Transverse colon (tissue), 4 donors: ENCODE measurements around the gene ABCA7. TPM values are rescaled to one million over a fixed set of nuclear protein-coding genes. Genes with fewer than 3 reads are reported as not detected.

ENCODE experiments used
- DNase-seq: peaks from one replicate; pipeline ENCODE4 v3.0.0-alpha.2; 2019
- H3K27ac ChIP-seq, 4 donors: fragments of 200-600 bp; sonication (generic); 2 replicates each; pipeline ENCODE4 v1.5.1; 2016 to 2018; ENCODE audit warnings: inconsistent platforms in 4 of 4
- H3K27me3 ChIP-seq: fragments of 200-600 bp; sonication (generic); 2 replicates; pipeline ENCODE4 v1.5.1; 2017; ENCODE audit warnings: inconsistent platforms
- H3K36me3 ChIP-seq, 4 donors: fragments of 200-600 bp; sonication (generic); 2 replicates each; pipeline ENCODE4 v1.5.1; 2017 to 2019; ENCODE audit warnings: inconsistent platforms in 4 of 4
- H3K4me1 ChIP-seq, 4 donors: fragments of 200-600 bp; sonication (generic); 2 replicates each; pipeline ENCODE4 v1.5.1; 2017 to 2020; ENCODE audit warnings: inconsistent platforms in 4 of 4
- H3K4me3 ChIP-seq, 4 donors: fragments of 200-600 bp; sonication (generic); 1 replicate in 1 of 4; 2 replicates in 3 of 4; pipeline versions ENCODE4 v1.5.1 to v1.6.1; 2017 to 2019; ENCODE audit warnings: inconsistent platforms in 4 of 4
- H3K9me3 ChIP-seq, 2 donors: fragments of 200-600 bp; sonication (generic); 2 replicates each; pipeline ENCODE4 v1.5.1; 2017 to 2019; ENCODE audit warnings: inconsistent platforms in 2 of 2
- CTCF ChIP-seq, 5 experiments: fragments of 200-600 bp in 3 of 5; fragments of 450-650 bp in 2 of 5; sonication (generic) in 3 of 5; IDR thresholded peaks; 1 replicate in 2 of 5; 2 replicates in 3 of 5; pipeline ENCODE4 v1.5.1; 2016 to 2017; ENCODE audit warnings: antibody characterized with exemption in 5 of 5, inconsistent platforms in 3 of 5, mild to moderate bottlenecking in 2 of 5, moderate library complexity in 1 of 5
- EP300 ChIP-seq: sonication (generic); formaldehyde crosslinking; IDR thresholded peaks from one replicate; pipeline ENCODE4 v1.6.1; 2017; ENCODE audit warnings: antibody characterized with exemption, low read depth
- POLR2A ChIP-seq: fragments of 450-650 bp; IDR thresholded peaks from one replicate; pipeline ENCODE4 v1.6.1; 2016; ENCODE audit warnings: antibody characterized with exemption, mild to moderate bottlenecking, moderate library complexity
- POLR2AphosphoS5 ChIP-seq, 3 donors: sonication (generic); formaldehyde crosslinking; IDR thresholded peaks; one replicate each; pipeline ENCODE4 v1.6.1; 2016; ENCODE audit warnings: antibody characterized with exemption in 3 of 3
- WGBS, 2 donors: methylation state at CpG; one replicate each; pipeline ENCODE4 v1.1.5; 2018; ENCODE audit warnings: low coverage in 1 of 2; 5-methylcytosine and 5-hydroxymethylcytosine counted together
- in situ Hi-C, 4 donors: fragments of 200-750 bp; cut with MboI; loops; one replicate each; pipeline versions ENCODE4 v1.15.0 to v1.15.1; 2017; ENCODE audit warnings: low sequenced_read_pairs in 3 of 4, low pct_ligation_motif_present in 1 of 4, low pct_unique_long_range_greater_than_20kb in 1 of 4
- intact Hi-C: fragments of 100-400 bp; cut with DNase I; formaldehyde crosslinking; loops from one replicate; pipeline ENCODE4 v1.15.1; 2023; ENCODE audit warnings: low total_unique reads
- total RNA-seq, 4 donors: library from RNA; depleted of rRNA; stranded (reverse); fragments of >200 nt; gene quantifications; one replicate each; pipeline ENCODE4 v1.1.0, GENCODE V29; 2016

Gene ABCA7
- total RNA-seq, 4 donors from 2014 or later: 47.1 to 128 (median 82.0) TPM

DNA sequence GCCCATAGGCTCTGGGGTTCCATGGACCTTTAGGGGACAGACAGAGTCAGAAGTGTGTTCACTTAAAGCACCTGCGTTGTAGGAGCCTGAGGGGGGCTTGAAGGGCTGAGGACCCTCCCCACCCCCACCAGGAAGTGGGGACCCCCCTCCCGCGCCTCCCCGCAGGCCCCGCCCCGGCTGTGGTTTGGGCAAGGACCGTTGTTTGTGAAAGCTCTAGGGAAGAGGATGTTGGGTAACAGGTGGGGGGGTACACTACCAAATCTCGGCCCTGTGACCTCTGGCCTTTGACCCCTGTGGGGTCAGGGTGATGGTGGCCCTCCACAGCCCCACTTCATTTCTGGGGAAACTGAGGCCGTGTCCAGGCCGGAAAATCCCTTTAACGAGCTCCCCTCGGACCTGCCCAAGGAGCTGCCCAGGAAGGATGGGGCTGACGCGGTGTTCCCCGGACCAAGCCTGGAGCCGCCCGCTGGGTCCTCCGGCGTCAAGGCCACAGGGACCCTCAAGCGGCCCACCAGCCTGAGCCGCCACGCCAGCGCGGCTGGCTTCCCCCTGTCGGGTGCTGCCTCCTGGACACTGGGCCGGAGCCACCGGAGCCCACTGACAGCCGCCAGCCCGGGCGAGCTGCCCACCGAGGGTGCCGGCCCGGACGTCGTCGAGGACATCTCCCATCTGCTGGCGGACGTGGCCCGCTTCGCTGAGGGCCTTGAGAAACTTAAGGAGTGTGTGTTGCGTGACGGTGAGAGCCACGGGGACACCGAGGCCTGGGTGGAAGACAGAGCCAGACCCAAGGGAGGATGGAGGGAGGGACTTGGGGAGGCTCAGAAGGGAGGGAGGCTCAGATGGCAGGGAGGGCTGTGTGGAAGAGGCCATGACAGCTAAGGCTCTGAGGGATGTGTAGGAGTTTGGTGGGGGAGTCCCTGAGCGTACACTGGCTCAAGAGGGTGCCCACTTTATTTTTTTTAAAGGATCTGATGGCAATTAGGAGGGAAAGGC lies 28.4 kb downstream of the ABCA7 start:
- Histone ChIP-seq H3K27ac (peak overlapping the region; percentile 73 to 88 (median 79)), H3K27me3 (peaks cover 69% of the 10 kb centered on the region), H3K9me3 (no peaks in the 10 kb centered on the region), H3K4me3 (peak overlapping the region in 3 of 4 donors; percentile 13 to 51 (median 41)), H3K4me1 (peaks cover 34 to 62% (median 59%) of the 10 kb centered on the region in 4 donors), H3K36me3 (no peaks in the 10 kb centered on the region)
- TF ChIP-seq EP300 (no peak), POLR2AphosphoS5 (IDR thresholded peaks at IDR 0.05) (no peak), CTCF (IDR thresholded peaks at IDR 0.05) (no peak), POLR2A (no peak)
- in situ Hi-C loops: no loop called here
- intact Hi-C loops: no loop called here
- WGBS, 2 donors: 49 to 75% methylated on average over 1 to 44 of the region's 45 CpGs
- peak; percentile 66 for DNase-seq

DNA sequence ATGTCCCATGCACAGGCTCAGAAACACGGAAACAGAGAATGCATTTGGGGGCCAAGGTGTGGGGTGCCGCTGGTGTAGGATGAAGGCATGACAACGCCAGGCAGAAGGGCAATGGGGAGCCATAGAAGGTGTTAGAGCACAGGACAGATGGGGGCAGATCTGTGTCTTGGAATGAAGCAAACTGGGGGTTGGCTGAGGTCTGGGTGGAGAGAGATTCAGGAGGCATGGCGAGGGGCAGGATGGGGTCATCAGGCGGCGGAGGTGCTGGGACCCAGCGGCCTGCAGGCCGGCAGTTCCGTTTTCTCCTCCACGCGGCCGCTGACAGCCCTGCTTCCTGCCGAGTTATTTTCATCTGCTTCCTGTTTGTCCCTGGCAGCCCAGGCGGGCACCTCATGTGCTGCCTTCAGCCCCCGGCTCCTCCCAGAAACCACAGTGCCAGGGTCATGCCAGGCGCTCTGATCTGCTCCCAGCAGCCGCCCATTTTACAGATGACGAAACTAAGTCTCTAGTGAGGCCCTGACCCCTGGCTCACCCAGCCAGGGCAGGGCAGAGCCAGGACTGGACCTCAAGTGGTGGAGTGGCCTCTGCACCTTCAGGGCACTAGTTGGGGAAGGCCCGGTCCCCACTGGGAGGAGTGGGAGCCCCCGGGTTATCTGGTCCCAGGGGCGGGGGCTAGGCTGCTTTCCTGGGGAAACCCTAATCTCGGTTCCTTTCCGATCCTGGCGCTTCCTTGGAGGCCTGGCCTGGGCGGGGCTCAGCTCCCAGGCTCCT lies 29.3 kb downstream of the ABCA7 start:
- TF ChIP-seq EP300: no peak
- TF ChIP-seq POLR2AphosphoS5 (IDR thresholded peaks at IDR 0.05): peak in 2 of 3 donors; percentile 27 to 36
- peak in 1 of 5 experiments; percentile 16 for TF ChIP-seq CTCF (IDR thresholded peaks at IDR 0.05)
- TF ChIP-seq POLR2A: no peak
- in situ Hi-C loops: no loop called here
- Histone ChIP-seq H3K27ac (peak overlapping the region; percentile 73 to 88 (median 79)), H3K4me3 (peak overlapping the region in 1 of 4 donors; percentile 51), H3K9me3 (no peaks in the 10 kb centered on the region), H3K36me3 (no peaks in the 10 kb centered on the region), H3K27me3 (peaks cover 69% of the 10 kb centered on the region), H3K4me1 (peaks cover 34 to 66% (median 57%) of the 10 kb centered on the region in 4 donors)
- DNase-seq: peak; percentile 82
- intact Hi-C loops: no loop called here
- WGBS, 2 donors: 30 to 40% methylated on average over 2 to 25 of the region's 25 CpGs

DNA sequence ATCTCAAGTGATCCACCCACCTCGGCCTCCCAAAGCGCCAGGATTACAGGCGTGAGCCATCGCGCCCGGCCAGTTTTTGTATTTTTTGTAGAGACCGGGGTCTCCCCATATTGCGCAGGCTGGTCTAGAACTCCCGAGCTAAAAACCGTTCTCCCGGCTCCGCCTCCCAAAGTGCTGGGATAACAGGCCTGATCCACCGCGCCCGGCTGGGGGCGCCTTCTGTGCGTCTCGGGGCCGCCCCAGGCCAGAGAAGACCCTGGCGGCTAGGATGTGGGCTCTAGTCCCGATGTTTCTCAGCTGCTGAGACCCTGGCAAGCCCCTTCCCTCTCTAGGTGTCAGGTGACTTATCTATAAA lies 30.6 kb downstream of the ABCA7 start:
- intact Hi-C loops: no loop called here
- Histone ChIP-seq H3K4me1 (peaks cover 23 to 64% (median 54%) of the 10 kb centered on the region in 4 donors), H3K9me3 (no peaks in the 10 kb centered on the region), H3K36me3 (no peaks in the 10 kb centered on the region), H3K27me3 (peaks cover 69% of the 10 kb centered on the region), H3K4me3 (no peak overlapping the region), H3K27ac (no peak overlapping the region)
- WGBS, 2 donors: 31% methylated on average over 21 of the region's 21 CpGs; no CpG with 5 or more reads in 1 of the 2 donors
- DNase-seq: no peak
- TF ChIP-seq POLR2A (no peak), EP300 (no peak), POLR2AphosphoS5 (IDR thresholded peaks at IDR 0.05) (no peak), CTCF (IDR thresholded peaks at IDR 0.05) (no peak)
- in situ Hi-C loops: no loop called here
